A549 (cell line): Measurements from ENCODE around the gene LSM12.

ENCODE experiments used
- EP300 ChIP-seq, 2 experiments: fragments of >200 bp; sonication (Bioruptor Twin); formaldehyde crosslinking; IDR thresholded peaks; 2 replicates in 1 of 2; 3 replicates in 1 of 2; pipeline ENCODE4 v1.6.1; 2016 to 2017
- HMGXB4 ChIP-seq: fragments of 250-450 bp; sonication (Bioruptor Pico); IDR thresholded peaks from 2 replicates; pipeline ENCODE4 v1.5.0; 2021; ENCODE audit warnings: mild to moderate bottlenecking, moderate library complexity, borderline replicate concordance
- NFE2L2 ChIP-seq: fragments of 150-350 bp; conservative IDR thresholded peaks from 2 replicates; pipeline ENCODE4 v1.6.1; 2014; ENCODE audit warnings: low read length
- PHF8 ChIP-seq: fragments of 200-600 bp; sonication (generic); IDR thresholded peaks from 2 replicates; pipeline ENCODE4 v1.6.1; 2016; ENCODE audit warnings: low read depth, mild to moderate bottlenecking, antibody characterized with exemption, moderate library complexity, borderline replicate concordance
- REST ChIP-seq: fragments of 200-600 bp; sonication (generic); IDR thresholded peaks from 2 replicates; pipeline ENCODE4 v1.6.1; 2016; ENCODE audit warnings: antibody characterized with exemption, mild to moderate bottlenecking, moderate library complexity
- ZNF302 ChIP-seq: fragments of 250-450 bp; sonication (Bioruptor Pico); IDR thresholded peaks from 2 replicates; pipeline ENCODE4 v1.9.0; 2021; ENCODE audit warnings: inconsistent platforms, mild to moderate bottlenecking, moderate library complexity
- TF ChIP-seq, protein P1 (sequence below): fragments of >200 bp; sonication (Bioruptor Twin); formaldehyde crosslinking; IDR thresholded peaks from 3 replicates; pipeline ENCODE4 v1.5.1; 2016

DNA sequence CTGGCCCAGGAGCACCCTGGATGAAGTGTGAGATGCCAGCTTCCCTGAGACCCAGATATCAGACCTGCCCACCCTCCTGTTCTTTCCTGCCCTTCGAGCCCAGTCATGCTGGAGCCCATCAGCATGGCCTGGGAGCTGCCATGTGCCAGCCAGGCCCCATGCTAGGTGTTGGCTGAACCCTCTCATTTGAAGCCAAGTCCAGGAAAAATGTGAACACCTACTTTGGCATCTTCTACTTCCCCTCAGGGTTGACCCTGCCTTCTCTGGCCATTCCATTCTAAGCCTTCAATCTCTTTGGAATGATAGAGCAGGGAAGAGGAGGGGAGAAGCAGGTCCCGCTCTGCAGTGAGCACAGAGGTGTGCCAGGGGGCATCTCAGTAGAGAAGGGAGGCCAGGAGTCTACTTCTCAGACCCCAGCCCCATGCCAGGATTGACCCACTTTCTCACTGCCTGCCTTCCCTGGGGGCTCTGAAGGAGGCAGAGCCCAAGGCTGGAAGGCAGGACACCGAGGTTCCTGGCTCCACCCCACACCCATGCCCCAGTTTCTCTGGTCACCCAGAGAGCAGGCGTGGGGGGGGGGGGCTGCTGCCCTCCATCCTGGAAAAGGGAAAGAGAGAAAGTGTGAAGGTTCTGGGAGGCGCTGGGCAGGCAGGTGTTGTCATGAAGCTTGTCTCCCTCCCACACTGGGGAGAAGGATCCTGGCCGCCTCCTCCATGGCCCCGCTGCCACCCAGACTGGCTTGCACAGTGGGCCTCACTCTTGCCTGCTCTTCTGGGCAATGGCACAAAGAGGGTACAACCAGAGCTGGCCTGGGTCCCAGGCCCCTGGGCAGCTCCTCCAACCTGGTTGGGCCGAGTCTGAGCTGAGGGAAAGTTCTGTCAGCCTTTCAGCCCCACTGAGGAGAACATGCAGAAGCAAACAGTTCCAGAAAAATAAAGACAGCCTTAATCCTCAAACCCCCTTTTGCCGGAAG, 47.7 kb upstream of the LSM12 start:
- TF ChIP-seq PHF8 (no peak), EP300 (IDR thresholded peaks at IDR 0.05) (no peak), REST (no peak), ZNF302 (CRISPR knock-in tag) (no peak), NFE2L2 (no peak), HMGXB4 (CRISPR knock-in tag) (no peak)
- TF ChIP-seq, protein P1, sequence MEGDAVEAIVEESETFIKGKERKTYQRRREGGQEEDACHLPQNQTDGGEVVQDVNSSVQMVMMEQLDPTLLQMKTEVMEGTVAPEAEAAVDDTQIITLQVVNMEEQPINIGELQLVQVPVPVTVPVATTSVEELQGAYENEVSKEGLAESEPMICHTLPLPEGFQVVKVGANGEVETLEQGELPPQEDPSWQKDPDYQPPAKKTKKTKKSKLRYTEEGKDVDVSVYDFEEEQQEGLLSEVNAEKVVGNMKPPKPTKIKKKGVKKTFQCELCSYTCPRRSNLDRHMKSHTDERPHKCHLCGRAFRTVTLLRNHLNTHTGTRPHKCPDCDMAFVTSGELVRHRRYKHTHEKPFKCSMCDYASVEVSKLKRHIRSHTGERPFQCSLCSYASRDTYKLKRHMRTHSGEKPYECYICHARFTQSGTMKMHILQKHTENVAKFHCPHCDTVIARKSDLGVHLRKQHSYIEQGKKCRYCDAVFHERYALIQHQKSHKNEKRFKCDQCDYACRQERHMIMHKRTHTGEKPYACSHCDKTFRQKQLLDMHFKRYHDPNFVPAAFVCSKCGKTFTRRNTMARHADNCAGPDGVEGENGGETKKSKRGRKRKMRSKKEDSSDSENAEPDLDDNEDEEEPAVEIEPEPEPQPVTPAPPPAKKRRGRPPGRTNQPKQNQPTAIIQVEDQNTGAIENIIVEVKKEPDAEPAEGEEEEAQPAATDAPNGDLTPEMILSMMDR, result no peak
